Endothelial cell (in vitro differentiated cells): Measurements from ENCODE around the gene TTC4. TPM values are rescaled to one million over a fixed set of nuclear protein-coding genes. Genes with fewer than 3 reads are reported as not detected.

Source experiments
- DNase-seq: peaks from one replicate; pipeline ENCODE4 v3.0.0; 2021; ENCODE audit warnings: low spot score
- H3K27ac Mint-ChIP-seq: one replicate; pipeline ENCODE4 v1.8.0; 2021; ENCODE audit warnings: mixed read lengths, inconsistent platforms; ENCODE audit not compliant: unreplicated experiment
- H3K27me3 Mint-ChIP-seq: one replicate; pipeline ENCODE4 v1.8.0; 2021; ENCODE audit warnings: mild to moderate bottlenecking, moderate library complexity, mixed read lengths, inconsistent platforms; ENCODE audit not compliant: unreplicated experiment
- H3K36me3 Mint-ChIP-seq: one replicate; pipeline ENCODE4 v1.8.0; 2021; ENCODE audit warnings: mild to moderate bottlenecking, low read depth, mixed read lengths, inconsistent platforms; ENCODE audit not compliant: unreplicated experiment
- H3K4me1 Mint-ChIP-seq: one replicate; pipeline ENCODE4 v1.8.0; 2021; ENCODE audit warnings: mild to moderate bottlenecking, mixed read lengths, inconsistent platforms; ENCODE audit not compliant: unreplicated experiment
- H3K4me3 Mint-ChIP-seq: one replicate; pipeline ENCODE4 v1.8.0; 2021; ENCODE audit warnings: mild to moderate bottlenecking, mixed read lengths, inconsistent platforms; ENCODE audit not compliant: unreplicated experiment
- H3K9me3 Mint-ChIP-seq: one replicate; pipeline ENCODE4 v1.8.0; 2021; ENCODE audit warnings: mixed read lengths, inconsistent platforms; ENCODE audit not compliant: unreplicated experiment
- total RNA-seq: library from RNA; stranded (reverse); fragmentation: NEBNext Ultra II Directional; extraction: Animal tissue kit (Norgen Biotek cat#: 25700); gene quantifications from one replicate; pipeline ENCODE4 v1.2.1, GENCODE V29; 2021; ENCODE audit not compliant: unreplicated experiment
- TF ChIP-seq, protein P1 (sequence below): fragments of 200-600 bp; sonication (generic); IDR thresholded peaks from one replicate; pipeline ENCODE4 v1.5.0; 2021; ENCODE audit warnings: antibody characterized with exemption; ENCODE audit not compliant: unreplicated experiment

The TTC4 gene
- total RNA-seq, 1 donor from 2014 or later: 16.4 TPM

DNA sequence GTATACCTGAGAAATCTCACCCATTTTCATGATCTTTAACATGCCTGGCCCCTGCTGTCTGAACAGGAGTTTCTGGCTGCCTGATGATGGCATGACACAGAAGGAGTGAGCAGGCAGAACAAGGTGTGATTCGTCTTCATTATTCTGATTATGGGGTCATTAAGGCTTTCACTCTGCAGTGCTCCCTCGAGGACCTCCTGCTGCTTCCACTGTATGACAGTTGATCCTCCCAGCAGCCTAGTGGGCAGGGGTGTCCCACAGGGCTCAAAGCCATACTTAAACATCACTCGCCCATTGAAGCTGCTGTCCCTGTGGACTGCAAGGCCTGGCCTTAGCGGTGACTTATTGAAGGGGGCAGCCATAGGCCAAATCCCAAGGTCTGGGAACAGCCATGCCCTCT is 61.4 kb downstream of the TTC4 start:
- TF ChIP-seq, protein P1, sequence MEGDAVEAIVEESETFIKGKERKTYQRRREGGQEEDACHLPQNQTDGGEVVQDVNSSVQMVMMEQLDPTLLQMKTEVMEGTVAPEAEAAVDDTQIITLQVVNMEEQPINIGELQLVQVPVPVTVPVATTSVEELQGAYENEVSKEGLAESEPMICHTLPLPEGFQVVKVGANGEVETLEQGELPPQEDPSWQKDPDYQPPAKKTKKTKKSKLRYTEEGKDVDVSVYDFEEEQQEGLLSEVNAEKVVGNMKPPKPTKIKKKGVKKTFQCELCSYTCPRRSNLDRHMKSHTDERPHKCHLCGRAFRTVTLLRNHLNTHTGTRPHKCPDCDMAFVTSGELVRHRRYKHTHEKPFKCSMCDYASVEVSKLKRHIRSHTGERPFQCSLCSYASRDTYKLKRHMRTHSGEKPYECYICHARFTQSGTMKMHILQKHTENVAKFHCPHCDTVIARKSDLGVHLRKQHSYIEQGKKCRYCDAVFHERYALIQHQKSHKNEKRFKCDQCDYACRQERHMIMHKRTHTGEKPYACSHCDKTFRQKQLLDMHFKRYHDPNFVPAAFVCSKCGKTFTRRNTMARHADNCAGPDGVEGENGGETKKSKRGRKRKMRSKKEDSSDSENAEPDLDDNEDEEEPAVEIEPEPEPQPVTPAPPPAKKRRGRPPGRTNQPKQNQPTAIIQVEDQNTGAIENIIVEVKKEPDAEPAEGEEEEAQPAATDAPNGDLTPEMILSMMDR: no peak
- Mint-ChIP-seq H3K9me3 (no peaks in the 10 kb centered on the region), H3K4me3 (no peak overlapping the region), H3K36me3 (peaks cover 5% of the 10 kb centered on the region), H3K4me1 (peaks cover 20% of the 10 kb centered on the region), H3K27ac (no peak overlapping the region), H3K27me3 (peaks cover 9% of the 10 kb centered on the region)
- no peak for DNase-seq

DNA sequence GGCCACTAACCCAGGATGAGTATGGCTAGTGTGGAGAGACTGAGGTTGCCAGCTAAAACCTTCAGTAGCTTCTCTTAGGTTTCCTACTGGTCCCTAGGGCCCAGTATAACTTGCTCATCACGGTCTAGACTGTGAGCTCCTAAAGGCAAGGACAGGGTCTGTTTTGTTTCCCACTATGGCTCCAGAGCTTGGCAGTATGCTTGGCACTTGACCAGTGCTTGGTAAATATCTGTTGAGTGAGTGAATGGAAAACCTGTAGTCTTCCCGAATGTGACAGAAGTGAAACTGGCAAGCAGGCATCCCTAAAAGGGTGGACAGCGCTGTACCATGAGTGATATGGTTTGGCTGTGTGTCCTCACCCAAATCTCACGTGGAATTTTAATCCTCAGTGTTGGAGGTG is 61.8 kb downstream of the TTC4 start:
- Mint-ChIP-seq H3K27ac (no peak overlapping the region), H3K4me1 (peaks cover 20% of the 10 kb centered on the region), H3K27me3 (peaks cover 9% of the 10 kb centered on the region), H3K9me3 (no peaks in the 10 kb centered on the region), H3K4me3 (no peak overlapping the region), H3K36me3 (peaks cover 5% of the 10 kb centered on the region)
- no peak for DNase-seq
- TF ChIP-seq, protein P1: no peak

DNA sequence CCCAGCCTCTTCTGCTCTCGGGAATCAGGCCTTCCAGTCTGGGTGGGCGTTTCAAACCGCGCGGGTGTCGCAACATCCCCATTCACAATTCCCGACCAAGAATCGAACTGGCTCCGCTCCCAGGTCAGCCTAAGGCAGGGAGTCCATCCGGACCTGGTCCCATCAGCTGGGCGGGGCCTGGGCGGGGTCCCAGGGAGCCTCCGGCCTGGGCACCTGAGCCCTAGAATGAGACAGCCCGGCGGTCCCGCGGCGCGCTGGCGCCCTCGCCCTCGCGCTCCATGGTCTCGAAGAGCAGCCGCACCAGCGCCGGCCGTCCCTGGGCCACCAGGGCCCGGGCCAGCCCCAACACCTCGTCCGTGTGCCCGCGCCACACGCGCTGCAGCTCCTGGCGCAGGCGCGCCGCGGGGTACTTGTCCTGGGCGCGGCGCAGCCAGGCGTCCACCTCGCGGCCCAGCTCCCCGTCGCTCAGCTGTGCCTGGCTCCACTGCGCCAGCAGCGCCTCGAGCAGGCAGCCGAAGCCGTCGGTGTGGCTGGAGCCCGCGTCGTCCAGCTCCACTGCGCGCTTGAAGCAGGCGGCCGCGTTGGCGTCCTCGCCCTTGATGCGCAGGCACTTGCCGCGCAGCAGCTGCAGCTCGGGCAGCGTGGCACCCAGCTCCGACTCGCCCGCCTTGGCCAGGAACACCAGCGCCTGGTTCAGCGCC is 65.5 kb downstream of the TTC4 start:
- H3K27me3 Mint-ChIP-seq: peaks cover 9% of the 10 kb centered on the region
- H3K27ac Mint-ChIP-seq: no peak overlapping the region
- peaks cover 20% of the 10 kb centered on the region for H3K4me1 Mint-ChIP-seq
- peaks cover 5% of the 10 kb centered on the region for H3K36me3 Mint-ChIP-seq
- no peak overlapping the region for H3K4me3 Mint-ChIP-seq
- TF ChIP-seq, protein P1: no peak
- H3K9me3 Mint-ChIP-seq: no peaks in the 10 kb centered on the region
- peak; percentile 39 for DNase-seq

DNA sequence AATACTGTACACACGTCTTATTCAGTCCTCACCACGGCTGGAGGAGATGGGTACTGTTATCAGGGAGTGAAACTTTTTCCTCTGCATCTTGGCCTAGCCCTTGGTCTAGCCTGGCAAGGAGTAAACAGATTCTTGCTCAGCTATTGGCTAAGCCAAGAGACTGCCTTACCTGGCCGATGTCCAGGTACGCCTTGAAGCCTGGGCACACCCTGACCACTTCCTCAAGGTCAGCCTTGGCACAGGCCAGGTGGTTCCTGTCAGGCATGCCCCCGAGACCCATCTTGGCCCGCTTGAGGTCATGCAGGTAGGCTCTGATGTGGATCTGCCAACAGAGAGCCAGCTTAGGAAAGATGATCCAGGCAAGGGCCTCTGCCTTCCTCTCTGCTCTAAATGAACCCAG is 66.5 kb downstream of the TTC4 start:
- peaks cover 5% of the 10 kb centered on the region for H3K36me3 Mint-ChIP-seq
- peaks cover 20% of the 10 kb centered on the region for H3K4me1 Mint-ChIP-seq
- no peak overlapping the region for H3K4me3 Mint-ChIP-seq
- no peaks in the 10 kb centered on the region for H3K9me3 Mint-ChIP-seq
- H3K27me3 Mint-ChIP-seq: peaks cover 9% of the 10 kb centered on the region
- no peak overlapping the region for H3K27ac Mint-ChIP-seq
- TF ChIP-seq, protein P1: no peak
- no peak for DNase-seq

DNA sequence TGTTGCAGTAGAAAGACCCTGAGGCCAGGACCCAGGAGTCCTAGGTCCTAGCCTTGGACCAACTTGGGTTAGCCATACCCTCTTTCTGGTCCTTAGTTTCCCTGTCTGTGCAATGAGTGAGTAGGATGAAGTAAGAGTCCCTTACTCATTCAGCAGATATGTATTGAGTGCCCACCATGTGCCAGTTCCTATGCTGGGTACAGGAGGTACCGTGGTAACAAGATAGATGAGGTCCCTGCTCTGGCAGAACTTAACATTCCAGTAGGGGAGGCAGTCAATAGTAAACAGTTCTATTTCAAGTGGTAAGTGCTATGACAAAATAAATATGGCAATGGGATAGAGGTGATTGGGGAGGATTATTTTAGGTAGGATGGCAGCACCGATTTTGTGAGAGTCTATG is 66.9 kb downstream of the TTC4 start:
- Mint-ChIP-seq H3K27ac (peak overlapping the region; percentile 11), H3K4me3 (no peak overlapping the region), H3K4me1 (peaks cover 20% of the 10 kb centered on the region), H3K27me3 (peaks cover 9% of the 10 kb centered on the region), H3K9me3 (no peaks in the 10 kb centered on the region), H3K36me3 (peaks cover 5% of the 10 kb centered on the region)
- TF ChIP-seq, protein P1: no peak
- no peak for DNase-seq
